T-helper 17 cell (primary cell): Measurements from ENCODE around the gene RPEL1. TPM values are rescaled to one million over a fixed set of nuclear protein-coding genes. Genes with fewer than 3 reads are reported as not detected.
"Not testable (repeated sequence)": the region's sequence is repeated elsewhere in the genome, so short reads cannot be mapped to it uniquely, and the experiment has no call there.

Source experiments
- ATAC-seq: fragments of 150-1000 bp; cut with Tn5 transposase; 2 replicates; pipeline ENCODE4 v1.10.0; 2021; ENCODE audit warnings: mild to moderate bottlenecking, moderate library complexity
- DNase-seq, 3 donors: peaks; one replicate each; pipeline versions ENCODE4 v3.0.0 to v3.0.0-alpha.2; 2020 to 2021
- H3K9me3 ChIP-seq: one replicate; pipeline ENCODE4 v1.7.0; 2013; ENCODE audit warnings: low read length, mild to moderate bottlenecking; ENCODE audit not compliant: control insufficient read depth, poor library complexity, severe bottlenecking
- H3K27ac Mint-ChIP-seq: one replicate; pipeline ENCODE4 v1.8.0; 2022; ENCODE audit warnings: mild to moderate bottlenecking, moderate library complexity, mixed read lengths
- H3K27me3 Mint-ChIP-seq: one replicate; pipeline ENCODE4 v1.8.0; 2022; ENCODE audit warnings: mixed read lengths
- H3K36me3 Mint-ChIP-seq: one replicate; pipeline ENCODE4 v1.8.0; 2022; ENCODE audit warnings: low read depth, mixed read lengths
- H3K4me1 Mint-ChIP-seq: one replicate; pipeline ENCODE4 v1.8.0; 2022; ENCODE audit warnings: mild to moderate bottlenecking, mixed read lengths
- H3K4me3 Mint-ChIP-seq: one replicate; pipeline ENCODE4 v1.8.0; 2022; ENCODE audit warnings: mild to moderate bottlenecking, moderate library complexity, mixed read lengths
- total RNA-seq, 4 donors: library from RNA in 2 of 4; stranded (reverse) in 2 of 4; gene quantifications; one replicate each; pipeline ENCODE4 v1.2.3 and lab custom pipeline; 2022 to 2026

Gene RPEL1
- total RNA-seq (not detected), total RNA-seq (lab: John Stamatoyannopoulos, UW) (0 to 0.12 reads per million in 2 donors)

GRCh38 chr10:103245587-103245986 is at the start of gene RPEL1:
Gene RPEL1, plus strand, starts transcription at chr10:103245887. Its CDS starts 110 bp downstream, at chr10:103245997.
- peaks cover 23% of the 10 kb centered on the region for H3K27me3 Mint-ChIP-seq
- not testable (repeated sequence) for H3K27ac Mint-ChIP-seq, ATAC-seq, DNase-seq, H3K36me3 Mint-ChIP-seq, H3K4me3 Mint-ChIP-seq, H3K4me1 Mint-ChIP-seq, H3K9me3 ChIP-seq

GRCh38 chr10:103196516-103196915 is 49.2 kb upstream of the RPEL1 start:
- no peak overlapping the region for H3K27ac Mint-ChIP-seq
- no peak overlapping the region for H3K4me3 Mint-ChIP-seq
- no peaks in the 10 kb centered on the region for H3K9me3 ChIP-seq
- ATAC-seq (no peak), DNase-seq (no peak)
- peaks cover 13% of the 10 kb centered on the region for H3K4me1 Mint-ChIP-seq
- peaks cover 5% of the 10 kb centered on the region for H3K36me3 Mint-ChIP-seq
- no peaks in the 10 kb centered on the region for H3K27me3 Mint-ChIP-seq

- ATAC-seq, result no peak
- Mint-ChIP-seq H3K4me3 (no peak overlapping the region), H3K36me3 (peaks cover 5% of the 10 kb centered on the region), H3K4me1 (peaks cover 9% of the 10 kb centered on the region), H3K27ac (no peak overlapping the region), H3K27me3 (no peaks in the 10 kb centered on the region)
- no peak for DNase-seq
- no peaks in the 10 kb centered on the region for H3K9me3 ChIP-seq
These were observed 48.5 kb upstream of the RPEL1 start for GRCh38 chr10:103197174-103197573.

GRCh38 chr10:103197903-103198302 is 47.8 kb upstream of the RPEL1 start:
- ATAC-seq, result no peak
- no peak overlapping the region for H3K4me3 Mint-ChIP-seq
- peaks cover 2% of the 10 kb centered on the region for H3K36me3 Mint-ChIP-seq

GRCh38 chr10:103198648-103199047 is 47.0 kb upstream of the RPEL1 start:
- Mint-ChIP-seq H3K27me3 (no peaks in the 10 kb centered on the region), H3K4me3 (no peak overlapping the region), H3K27ac (no peak overlapping the region), H3K4me1 (peaks cover 3% of the 10 kb centered on the region), H3K36me3 (no peaks in the 10 kb centered on the region)
- ATAC-seq (no peak), DNase-seq (no peak)
- no peaks in the 10 kb centered on the region for H3K9me3 ChIP-seq

More at GRCh38 chr10:103197903-103198302, 47.8 kb upstream of the RPEL1 start:
- no peak for DNase-seq
- H3K9me3 ChIP-seq, result no peaks in the 10 kb centered on the region
- H3K27me3 Mint-ChIP-seq, result no peaks in the 10 kb centered on the region
- H3K4me1 Mint-ChIP-seq, result peaks cover 6% of the 10 kb centered on the region
- H3K27ac Mint-ChIP-seq, result no peak overlapping the region

GRCh38 chr10:103199488-103199887 is 46.2 kb upstream of the RPEL1 start:
- Mint-ChIP-seq H3K27me3 (no peaks in the 10 kb centered on the region), H3K4me1 (peaks cover 3% of the 10 kb centered on the region), H3K4me3 (no peak overlapping the region), H3K27ac (no peak overlapping the region), H3K36me3 (no peaks in the 10 kb centered on the region)
- DNase-seq (no peak), ATAC-seq (no peak)
- no peaks in the 10 kb centered on the region for H3K9me3 ChIP-seq

- DNase-seq (no peak), ATAC-seq (no peak)
- no peaks in the 10 kb centered on the region for H3K27me3 Mint-ChIP-seq
- H3K36me3 Mint-ChIP-seq, result no peaks in the 10 kb centered on the region
- peaks cover 2% of the 10 kb centered on the region for H3K9me3 ChIP-seq
- peaks cover 2% of the 10 kb centered on the region for H3K4me1 Mint-ChIP-seq
- no peak overlapping the region for H3K4me3 Mint-ChIP-seq
- H3K27ac Mint-ChIP-seq, result no peak overlapping the region
These were observed 43.4 kb upstream of the RPEL1 start for GRCh38 chr10:103202319-103202718.

- ATAC-seq, result no peak
- no peak for DNase-seq
- Mint-ChIP-seq H3K36me3 (no peaks in the 10 kb centered on the region), H3K4me3 (no peak overlapping the region), H3K27ac (no peak overlapping the region), H3K27me3 (no peaks in the 10 kb centered on the region), H3K4me1 (no peaks in the 10 kb centered on the region)
- H3K9me3 ChIP-seq, result peaks cover 2% of the 10 kb centered on the region
These were observed 42.2 kb upstream of the RPEL1 start for GRCh38 chr10:103203466-103203865.

GRCh38 chr10:103204353-103205255 is 41.1 kb upstream of the RPEL1 start:
- H3K36me3 Mint-ChIP-seq, result no peaks in the 10 kb centered on the region
- ATAC-seq (no peak), DNase-seq (no peak)
- H3K9me3 ChIP-seq, result peaks cover 2% of the 10 kb centered on the region
- no peak overlapping the region for H3K4me3 Mint-ChIP-seq
- H3K27me3 Mint-ChIP-seq, result no peaks in the 10 kb centered on the region
- no peaks in the 10 kb centered on the region for H3K4me1 Mint-ChIP-seq
- no peak overlapping the region for H3K27ac Mint-ChIP-seq

GRCh38 chr10:103205401-103205800 is 40.3 kb upstream of the RPEL1 start:
- H3K4me3 Mint-ChIP-seq, H3K27ac Mint-ChIP-seq, ATAC-seq, H3K4me1 Mint-ChIP-seq, DNase-seq, H3K36me3 Mint-ChIP-seq, H3K9me3 ChIP-seq, H3K27me3 Mint-ChIP-seq: not testable (repeated sequence)

GRCh38 chr10:103206715-103207114 is 39.0 kb upstream of the RPEL1 start:
- not testable (repeated sequence) for H3K9me3 ChIP-seq, DNase-seq, H3K27ac Mint-ChIP-seq, ATAC-seq, H3K4me1 Mint-ChIP-seq, H3K27me3 Mint-ChIP-seq, H3K4me3 Mint-ChIP-seq, H3K36me3 Mint-ChIP-seq

GRCh38 chr10:103207141-103207540 is 38.5 kb upstream of the RPEL1 start:
- Mint-ChIP-seq H3K4me1 (no peaks in the 10 kb centered on the region), H3K27ac (no peak overlapping the region), H3K27me3 (no peaks in the 10 kb centered on the region), H3K4me3 (no peak overlapping the region), H3K36me3 (no peaks in the 10 kb centered on the region)
- DNase-seq (no peak), ATAC-seq (no peak)
- peaks cover 2% of the 10 kb centered on the region for H3K9me3 ChIP-seq

- not testable (repeated sequence) for DNase-seq, H3K9me3 ChIP-seq, H3K27ac Mint-ChIP-seq, H3K4me3 Mint-ChIP-seq, ATAC-seq, H3K27me3 Mint-ChIP-seq, H3K4me1 Mint-ChIP-seq, H3K36me3 Mint-ChIP-seq
These were observed 38.0 kb upstream of the RPEL1 start for GRCh38 chr10:103207643-103208042.

- not testable (repeated sequence) for H3K27ac Mint-ChIP-seq, H3K36me3 Mint-ChIP-seq, H3K27me3 Mint-ChIP-seq, H3K4me3 Mint-ChIP-seq, H3K4me1 Mint-ChIP-seq, H3K9me3 ChIP-seq, ATAC-seq, DNase-seq
These were observed 35.4 kb upstream of the RPEL1 start for GRCh38 chr10:103210262-103210661.
